ENCODE data around the gene PRSS50. TPM values are rescaled to one million over a fixed set of nuclear protein-coding genes. Genes with fewer than 3 reads are reported as not detected.
"Not testable (repeated sequence)": the region's sequence is repeated elsewhere in the genome, so short reads cannot be mapped to it uniquely, and the experiment has no call there.

Gene PRSS50
- total RNA-seq, 2 donors from 2014 or later, result 0.28 to 0.54 TPM

DNA sequence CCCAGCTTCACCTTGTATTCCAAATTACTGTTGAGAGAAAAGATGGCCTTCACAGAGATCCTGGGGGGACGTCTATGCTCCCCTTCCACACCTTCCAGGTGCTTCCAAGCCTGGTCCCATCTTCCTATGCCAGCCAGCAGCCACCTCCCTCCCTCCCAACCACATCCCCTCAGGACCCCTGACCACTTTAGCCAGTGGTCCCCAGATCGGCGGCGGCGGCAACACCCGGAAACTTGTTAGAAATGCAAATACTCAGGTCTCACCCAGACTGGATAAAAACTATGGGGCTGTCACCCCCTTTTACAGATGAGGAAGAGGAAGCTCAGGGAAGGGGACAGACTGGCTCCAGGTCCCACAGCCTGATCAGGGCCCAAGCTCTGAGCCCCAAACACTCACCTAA, 38.0 kb upstream of the PRSS50 start:
- H3K36me3 ChIP-seq, result no peaks in the 10 kb centered on the region
- no peak overlapping the region for H3K4me3 ChIP-seq
- no peak for ATAC-seq (ENCODE audit: insufficient number of reproducible peaks, low FRiP score, low read depth)
- H3K27me3 ChIP-seq (replicated peaks; ENCODE audit: insufficient read depth), result no peaks in the 10 kb centered on the region
- no peak for TF ChIP-seq CTCF (IDR thresholded peaks at IDR 0.05)
- no peak for DNase-seq (ENCODE audit: low spot score)
- H3K4me1 ChIP-seq (ENCODE audit: control insufficient read depth in 1 of 2, low read depth in 2 of 2), result no peaks in the 10 kb centered on the region
- no peaks in the 10 kb centered on the region for H3K9me3 ChIP-seq
- no peak overlapping the region for H3K27ac ChIP-seq

- DNase-seq (ENCODE audit: low spot score); ATAC-seq (ENCODE audit: insufficient number of reproducible peaks, low FRiP score, low read depth); H3K27ac ChIP-seq; H3K4me3 ChIP-seq; H3K9me3 ChIP-seq; H3K36me3 ChIP-seq; H3K27me3 ChIP-seq (replicated peaks; ENCODE audit: insufficient read depth); H3K4me1 ChIP-seq (ENCODE audit: control insufficient read depth in 1 of 2, low read depth in 2 of 2): not testable (repeated sequence)
Observed at GRCh38 chr3:46753127-46753526, 35.5 kb upstream of the PRSS50 start.

DNA sequence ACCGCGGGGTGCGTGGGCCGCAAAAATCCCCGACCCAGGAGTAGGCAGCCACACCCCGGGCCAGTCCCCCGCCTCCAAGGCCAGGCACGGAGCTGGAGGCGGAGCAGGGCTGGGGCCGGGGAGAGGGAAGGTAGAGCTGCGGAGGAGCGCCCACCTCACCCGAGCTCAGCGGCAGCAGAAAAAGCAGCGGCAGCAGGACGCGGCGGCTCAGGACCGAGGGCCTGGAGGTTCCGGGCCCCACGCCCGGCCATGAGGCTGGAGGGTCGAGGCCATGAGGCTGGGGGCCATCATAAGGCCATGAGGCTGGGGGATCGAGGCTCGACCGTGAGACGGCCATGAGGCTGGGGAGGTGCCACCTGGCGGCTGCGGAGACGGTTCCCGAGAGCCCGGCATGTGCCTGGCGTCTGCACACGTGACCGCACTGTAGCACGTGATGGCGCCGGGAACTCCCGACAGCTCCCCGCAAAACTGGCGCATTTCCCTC, 32.9 kb upstream of the PRSS50 start:
- TF ChIP-seq CTCF (IDR thresholded peaks at IDR 0.05), result no peak
- Histone ChIP-seq H3K27ac (no peak overlapping the region), H3K36me3 (no peaks in the 10 kb centered on the region), H3K4me1 (ENCODE audit: control insufficient read depth in 1 of 2, low read depth in 2 of 2) (no peaks in the 10 kb centered on the region), H3K9me3 (no peaks in the 10 kb centered on the region), H3K27me3 (replicated peaks; ENCODE audit: insufficient read depth) (no peaks in the 10 kb centered on the region), H3K4me3 (no peak overlapping the region)
- no peak for ATAC-seq (ENCODE audit: insufficient number of reproducible peaks, low FRiP score, low read depth)
- no peak for DNase-seq (ENCODE audit: low spot score)

DNA sequence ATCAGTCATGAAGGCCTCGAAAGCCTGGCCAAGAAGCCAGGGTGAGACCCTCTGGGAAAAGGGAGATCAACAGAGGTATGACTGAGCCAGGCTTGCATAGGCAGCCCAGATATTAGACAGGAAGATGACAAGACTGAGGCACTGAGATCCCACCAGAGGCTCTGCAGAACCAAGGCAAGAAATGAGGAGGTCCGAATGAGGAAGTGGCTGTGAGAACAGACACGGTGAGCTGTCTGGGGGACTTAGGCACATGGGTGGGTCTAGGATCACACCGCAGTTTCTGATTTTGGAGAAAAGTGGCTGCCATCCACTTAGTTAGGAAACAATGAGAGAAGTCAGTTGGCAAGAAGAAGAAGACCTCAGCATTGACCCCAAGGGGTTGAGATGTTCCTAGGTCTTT, 31.5 kb upstream of the PRSS50 start:
- ATAC-seq (ENCODE audit: insufficient number of reproducible peaks, low FRiP score, low read depth), result no peak

DNA sequence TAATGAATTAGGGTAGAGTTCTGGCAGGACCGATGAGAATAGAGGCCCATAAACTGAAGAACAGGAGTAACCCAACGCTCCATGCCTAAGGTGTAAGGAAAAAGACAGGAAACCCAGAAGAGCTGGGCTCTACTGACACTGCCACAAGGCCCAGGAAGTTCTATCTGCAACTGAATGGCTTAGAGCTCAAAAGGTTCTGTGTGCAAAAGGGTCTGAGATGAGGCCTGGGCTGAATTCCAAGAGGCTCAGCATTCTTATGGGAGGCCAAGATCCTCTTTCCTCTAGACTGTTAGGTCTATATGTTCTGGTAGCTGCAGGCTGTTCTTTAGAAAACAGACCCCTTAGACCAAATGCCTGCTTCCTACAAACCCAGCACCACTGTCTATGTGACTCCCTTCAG, 30.5 kb upstream of the PRSS50 start:
- no peak for DNase-seq (ENCODE audit: low spot score)
- H3K4me3 ChIP-seq, result no peak overlapping the region
- TF ChIP-seq CTCF (IDR thresholded peaks at IDR 0.05), result no peak
- H3K4me1 ChIP-seq (ENCODE audit: control insufficient read depth in 1 of 2, low read depth in 2 of 2), result no peaks in the 10 kb centered on the region
- no peaks in the 10 kb centered on the region for H3K9me3 ChIP-seq
- no peak for ATAC-seq (ENCODE audit: insufficient number of reproducible peaks, low FRiP score, low read depth)
- H3K36me3 ChIP-seq, result no peaks in the 10 kb centered on the region
- H3K27ac ChIP-seq, result no peak overlapping the region
- no peaks in the 10 kb centered on the region for H3K27me3 ChIP-seq (replicated peaks; ENCODE audit: insufficient read depth)

More for the DNA sequence above, 31.5 kb upstream of the PRSS50 start:
- H3K4me1 ChIP-seq (ENCODE audit: control insufficient read depth in 1 of 2, low read depth in 2 of 2), result no peaks in the 10 kb centered on the region
- no peaks in the 10 kb centered on the region for H3K27me3 ChIP-seq (replicated peaks; ENCODE audit: insufficient read depth)
- H3K36me3 ChIP-seq, result no peaks in the 10 kb centered on the region
- H3K9me3 ChIP-seq, result no peaks in the 10 kb centered on the region
- H3K4me3 ChIP-seq, result no peak overlapping the region
- H3K27ac ChIP-seq, result no peak overlapping the region
- no peak for DNase-seq (ENCODE audit: low spot score)
- no peak for TF ChIP-seq CTCF (IDR thresholded peaks at IDR 0.05)

GRCh38 chr3:46746711-46747110, 29.0 kb upstream of the PRSS50 start:
- H3K9me3 ChIP-seq, result no peaks in the 10 kb centered on the region
- H3K27me3 ChIP-seq (replicated peaks; ENCODE audit: insufficient read depth), result no peaks in the 10 kb centered on the region
- TF ChIP-seq CTCF (IDR thresholded peaks at IDR 0.05), result no peak
- no peaks in the 10 kb centered on the region for H3K36me3 ChIP-seq
- no peak for DNase-seq (ENCODE audit: low spot score)
- H3K4me1 ChIP-seq (ENCODE audit: control insufficient read depth in 1 of 2, low read depth in 2 of 2), result no peaks in the 10 kb centered on the region
- H3K4me3 ChIP-seq, result no peak overlapping the region
- H3K27ac ChIP-seq, result no peak overlapping the region
- no peak for ATAC-seq (ENCODE audit: insufficient number of reproducible peaks, low FRiP score, low read depth)
